ENCODE results near the gene WDR62.

GRCh38 chr19:36032251-36033104 lies 22.2 kb upstream of the WDR62 start, which contains the start of gene CLIP3:
- TF ChIP-seq CTCF (IDR thresholded peaks at IDR 0.05; ENCODE audit: insufficient read depth, low read depth, low read length) (no peak), EZH2 (IDR thresholded peaks at IDR 0.05; ENCODE audit: insufficient read depth, low read length) (no peak)
